Measurements from ENCODE around the gene SMAD6. TPM values are rescaled to one million over a fixed set of nuclear protein-coding genes. Genes with fewer than 3 reads are reported as not detected.

SMAD6 gene
- total and polyA plus RNA-seq, 2 experiments from 2014 or later, result 1.6 to 15.7 TPM

DNA sequence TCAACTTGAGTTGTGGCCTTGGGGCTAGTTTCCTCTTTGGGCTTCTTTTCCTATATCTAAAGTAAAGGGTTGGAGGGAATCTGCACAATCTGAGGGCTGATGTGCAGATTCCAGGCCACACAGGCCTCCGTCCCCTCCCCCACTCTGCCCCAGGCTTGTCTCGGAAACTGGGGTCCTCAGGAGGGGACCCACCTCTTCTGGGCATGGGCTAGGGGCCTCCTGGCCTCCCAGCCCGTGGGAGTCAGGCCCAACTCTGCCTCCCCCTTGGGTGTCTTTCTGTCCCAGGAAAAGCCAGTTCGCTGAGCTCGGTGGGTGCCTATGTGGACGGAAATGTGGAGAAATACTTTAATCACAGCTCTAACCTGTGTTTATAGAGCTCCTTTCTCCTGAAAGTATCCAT lies 4.8 kb downstream of the SMAD6 start:
- Histone ChIP-seq H3F3A (replicated peaks; ENCODE audit: low read depth) (peaks cover 6% of the 10 kb centered on the region), H3K4me1 (ENCODE audit: insufficient read depth) (peaks cover 20% of the 10 kb centered on the region), H4K20me1 (replicated peaks; ENCODE audit: insufficient read depth) (peaks cover 27% of the 10 kb centered on the region), H3K4me2 (no peak overlapping the region), H3K4me3 (no peak overlapping the region), H3K27me3 (ENCODE audit: insufficient read depth) (peaks cover 37% of the 10 kb centered on the region), H3K36me3 (ENCODE audit: insufficient read depth) (no peaks in the 10 kb centered on the region), H2AFZ (no peak overlapping the region), H3K79me2 (replicated peaks; ENCODE audit: insufficient read depth) (peaks cover 15% of the 10 kb centered on the region), H3K27ac (ENCODE audit: low read depth) (no peak overlapping the region), H3K9me2 (ENCODE audit: insufficient read depth) (no peaks in the 10 kb centered on the region)
- ATAC-seq (no peak), DNase-seq (ENCODE audit: low spot score) (no peak)
- no peak overlapping the region for H3K27ac Mint-ChIP-seq
- TF ChIP-seq CREB1 (CRISPR knock-in tag; IDR thresholded peaks at IDR 0.05; ENCODE audit: low read depth) (no peak), ZNF331 (CRISPR knock-in tag; IDR thresholded peaks at IDR 0.05; ENCODE audit: low read depth) (no peak), EZH2 (IDR thresholded peaks at IDR 0.05; ENCODE audit: low read depth, unreplicated experiment) (no peak), NANOG (IDR thresholded peaks at IDR 0.05; ENCODE audit: borderline replicate concordance) (no peak), EZH2phosphoT487 (IDR thresholded peaks at IDR 0.05; ENCODE audit: unreplicated experiment) (no peak), STAT1 (IDR thresholded peaks at IDR 0.05; ENCODE audit: unreplicated experiment) (no peak), POLR2AphosphoS5 (IDR thresholded peaks at IDR 0.05; ENCODE audit: low read depth) (no peak), JUNB (IDR thresholded peaks at IDR 0.05; ENCODE audit: unreplicated experiment) (no peak), ZNF114 (CRISPR knock-in tag; IDR thresholded peaks at IDR 0.05) (no peak)
- TF ChIP-seq, protein P1, sequence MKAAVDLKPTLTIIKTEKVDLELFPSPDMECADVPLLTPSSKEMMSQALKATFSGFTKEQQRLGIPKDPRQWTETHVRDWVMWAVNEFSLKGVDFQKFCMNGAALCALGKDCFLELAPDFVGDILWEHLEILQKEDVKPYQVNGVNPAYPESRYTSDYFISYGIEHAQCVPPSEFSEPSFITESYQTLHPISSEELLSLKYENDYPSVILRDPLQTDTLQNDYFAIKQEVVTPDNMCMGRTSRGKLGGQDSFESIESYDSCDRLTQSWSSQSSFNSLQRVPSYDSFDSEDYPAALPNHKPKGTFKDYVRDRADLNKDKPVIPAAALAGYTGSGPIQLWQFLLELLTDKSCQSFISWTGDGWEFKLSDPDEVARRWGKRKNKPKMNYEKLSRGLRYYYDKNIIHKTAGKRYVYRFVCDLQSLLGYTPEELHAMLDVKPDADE (IDR thresholded peaks at IDR 0.05), result no peak
- TF ChIP-seq, protein P2, sequence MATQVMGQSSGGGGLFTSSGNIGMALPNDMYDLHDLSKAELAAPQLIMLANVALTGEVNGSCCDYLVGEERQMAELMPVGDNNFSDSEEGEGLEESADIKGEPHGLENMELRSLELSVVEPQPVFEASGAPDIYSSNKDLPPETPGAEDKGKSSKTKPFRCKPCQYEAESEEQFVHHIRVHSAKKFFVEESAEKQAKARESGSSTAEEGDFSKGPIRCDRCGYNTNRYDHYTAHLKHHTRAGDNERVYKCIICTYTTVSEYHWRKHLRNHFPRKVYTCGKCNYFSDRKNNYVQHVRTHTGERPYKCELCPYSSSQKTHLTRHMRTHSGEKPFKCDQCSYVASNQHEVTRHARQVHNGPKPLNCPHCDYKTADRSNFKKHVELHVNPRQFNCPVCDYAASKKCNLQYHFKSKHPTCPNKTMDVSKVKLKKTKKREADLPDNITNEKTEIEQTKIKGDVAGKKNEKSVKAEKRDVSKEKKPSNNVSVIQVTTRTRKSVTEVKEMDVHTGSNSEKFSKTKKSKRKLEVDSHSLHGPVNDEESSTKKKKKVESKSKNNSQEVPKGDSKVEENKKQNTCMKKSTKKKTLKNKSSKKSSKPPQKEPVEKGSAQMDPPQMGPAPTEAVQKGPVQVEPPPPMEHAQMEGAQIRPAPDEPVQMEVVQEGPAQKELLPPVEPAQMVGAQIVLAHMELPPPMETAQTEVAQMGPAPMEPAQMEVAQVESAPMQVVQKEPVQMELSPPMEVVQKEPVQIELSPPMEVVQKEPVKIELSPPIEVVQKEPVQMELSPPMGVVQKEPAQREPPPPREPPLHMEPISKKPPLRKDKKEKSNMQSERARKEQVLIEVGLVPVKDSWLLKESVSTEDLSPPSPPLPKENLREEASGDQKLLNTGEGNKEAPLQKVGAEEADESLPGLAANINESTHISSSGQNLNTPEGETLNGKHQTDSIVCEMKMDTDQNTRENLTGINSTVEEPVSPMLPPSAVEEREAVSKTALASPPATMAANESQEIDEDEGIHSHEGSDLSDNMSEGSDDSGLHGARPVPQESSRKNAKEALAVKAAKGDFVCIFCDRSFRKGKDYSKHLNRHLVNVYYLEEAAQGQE (IDR thresholded peaks at IDR 0.05; ENCODE audit: unreplicated experiment), result no peak
- TF ChIP-seq, protein P3, sequence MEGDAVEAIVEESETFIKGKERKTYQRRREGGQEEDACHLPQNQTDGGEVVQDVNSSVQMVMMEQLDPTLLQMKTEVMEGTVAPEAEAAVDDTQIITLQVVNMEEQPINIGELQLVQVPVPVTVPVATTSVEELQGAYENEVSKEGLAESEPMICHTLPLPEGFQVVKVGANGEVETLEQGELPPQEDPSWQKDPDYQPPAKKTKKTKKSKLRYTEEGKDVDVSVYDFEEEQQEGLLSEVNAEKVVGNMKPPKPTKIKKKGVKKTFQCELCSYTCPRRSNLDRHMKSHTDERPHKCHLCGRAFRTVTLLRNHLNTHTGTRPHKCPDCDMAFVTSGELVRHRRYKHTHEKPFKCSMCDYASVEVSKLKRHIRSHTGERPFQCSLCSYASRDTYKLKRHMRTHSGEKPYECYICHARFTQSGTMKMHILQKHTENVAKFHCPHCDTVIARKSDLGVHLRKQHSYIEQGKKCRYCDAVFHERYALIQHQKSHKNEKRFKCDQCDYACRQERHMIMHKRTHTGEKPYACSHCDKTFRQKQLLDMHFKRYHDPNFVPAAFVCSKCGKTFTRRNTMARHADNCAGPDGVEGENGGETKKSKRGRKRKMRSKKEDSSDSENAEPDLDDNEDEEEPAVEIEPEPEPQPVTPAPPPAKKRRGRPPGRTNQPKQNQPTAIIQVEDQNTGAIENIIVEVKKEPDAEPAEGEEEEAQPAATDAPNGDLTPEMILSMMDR (conservative IDR thresholded peaks at IDR 0.05; ENCODE audit: low read depth in 2 of 2), result no peak
- TF ChIP-seq, protein P4, sequence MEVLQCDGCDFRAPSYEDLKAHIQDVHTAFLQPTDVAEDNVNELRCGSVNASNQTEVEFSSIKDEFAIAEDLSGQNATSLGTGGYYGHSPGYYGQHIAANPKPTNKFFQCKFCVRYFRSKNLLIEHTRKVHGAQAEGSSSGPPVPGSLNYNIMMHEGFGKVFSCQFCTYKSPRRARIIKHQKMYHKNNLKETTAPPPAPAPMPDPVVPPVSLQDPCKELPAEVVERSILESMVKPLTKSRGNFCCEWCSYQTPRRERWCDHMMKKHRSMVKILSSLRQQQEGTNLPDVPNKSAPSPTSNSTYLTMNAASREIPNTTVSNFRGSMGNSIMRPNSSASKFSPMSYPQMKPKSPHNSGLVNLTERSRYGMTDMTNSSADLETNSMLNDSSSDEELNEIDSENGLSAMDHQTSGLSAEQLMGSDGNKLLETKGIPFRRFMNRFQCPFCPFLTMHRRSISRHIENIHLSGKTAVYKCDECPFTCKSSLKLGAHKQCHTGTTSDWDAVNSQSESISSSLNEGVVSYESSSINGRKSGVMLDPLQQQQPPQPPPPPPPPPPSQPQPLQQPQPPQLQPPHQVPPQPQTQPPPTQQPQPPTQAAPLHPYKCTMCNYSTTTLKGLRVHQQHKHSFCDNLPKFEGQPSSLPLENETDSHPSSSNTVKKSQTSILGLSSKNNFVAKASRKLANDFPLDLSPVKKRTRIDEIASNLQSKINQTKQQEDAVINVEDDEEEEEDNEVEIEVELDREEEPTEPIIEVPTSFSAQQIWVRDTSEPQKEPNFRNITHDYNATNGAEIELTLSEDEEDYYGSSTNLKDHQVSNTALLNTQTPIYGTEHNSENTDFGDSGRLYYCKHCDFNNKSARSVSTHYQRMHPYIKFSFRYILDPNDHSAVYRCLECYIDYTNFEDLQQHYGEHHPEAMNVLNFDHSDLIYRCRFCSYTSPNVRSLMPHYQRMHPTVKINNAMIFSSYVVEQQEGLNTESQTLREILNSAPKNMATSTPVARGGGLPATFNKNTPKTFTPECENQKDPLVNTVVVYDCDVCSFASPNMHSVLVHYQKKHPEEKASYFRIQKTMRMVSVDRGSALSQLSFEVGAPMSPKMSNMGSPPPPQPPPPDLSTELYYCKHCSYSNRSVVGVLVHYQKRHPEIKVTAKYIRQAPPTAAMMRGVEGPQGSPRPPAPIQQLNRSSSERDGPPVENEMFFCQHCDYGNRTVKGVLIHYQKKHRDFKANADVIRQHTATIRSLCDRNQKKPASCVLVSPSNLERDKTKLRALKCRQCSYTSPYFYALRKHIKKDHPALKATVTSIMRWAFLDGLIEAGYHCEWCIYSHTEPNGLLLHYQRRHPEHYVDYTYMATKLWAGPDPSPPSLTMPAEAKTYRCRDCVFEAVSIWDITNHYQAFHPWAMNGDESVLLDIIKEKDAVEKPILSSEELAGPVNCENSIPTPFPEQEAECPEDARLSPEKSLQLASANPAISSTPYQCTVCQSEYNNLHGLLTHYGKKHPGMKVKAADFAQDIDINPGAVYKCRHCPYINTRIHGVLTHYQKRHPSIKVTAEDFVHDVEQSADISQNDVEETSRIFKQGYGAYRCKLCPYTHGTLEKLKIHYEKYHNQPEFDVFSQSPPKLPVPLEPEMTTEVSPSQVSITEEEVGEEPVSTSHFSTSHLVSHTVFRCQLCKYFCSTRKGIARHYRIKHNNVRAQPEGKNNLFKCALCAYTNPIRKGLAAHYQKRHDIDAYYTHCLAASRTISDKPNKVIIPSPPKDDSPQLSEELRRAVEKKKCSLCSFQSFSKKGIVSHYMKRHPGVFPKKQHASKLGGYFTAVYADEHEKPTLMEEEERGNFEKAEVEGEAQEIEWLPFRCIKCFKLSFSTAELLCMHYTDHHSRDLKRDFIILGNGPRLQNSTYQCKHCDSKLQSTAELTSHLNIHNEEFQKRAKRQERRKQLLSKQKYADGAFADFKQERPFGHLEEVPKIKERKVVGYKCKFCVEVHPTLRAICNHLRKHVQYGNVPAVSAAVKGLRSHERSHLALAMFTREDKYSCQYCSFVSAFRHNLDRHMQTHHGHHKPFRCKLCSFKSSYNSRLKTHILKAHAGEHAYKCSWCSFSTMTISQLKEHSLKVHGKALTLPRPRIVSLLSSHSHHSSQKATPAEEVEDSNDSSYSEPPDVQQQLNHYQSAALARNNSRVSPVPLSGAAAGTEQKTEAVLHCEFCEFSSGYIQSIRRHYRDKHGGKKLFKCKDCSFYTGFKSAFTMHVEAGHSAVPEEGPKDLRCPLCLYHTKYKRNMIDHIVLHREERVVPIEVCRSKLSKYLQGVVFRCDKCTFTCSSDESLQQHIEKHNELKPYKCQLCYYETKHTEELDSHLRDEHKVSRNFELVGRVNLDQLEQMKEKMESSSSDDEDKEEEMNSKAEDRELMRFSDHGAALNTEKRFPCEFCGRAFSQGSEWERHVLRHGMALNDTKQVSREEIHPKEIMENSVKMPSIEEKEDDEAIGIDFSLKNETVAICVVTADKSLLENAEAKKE (CRISPR knock-in tag; IDR thresholded peaks at IDR 0.05), result no peak
- no peaks in the 10 kb centered on the region for H3K9me3 Mint-ChIP-seq
- no peak overlapping the region for H3K4me3 Mint-ChIP-seq
- peaks cover 33% of the 10 kb centered on the region for H3K27me3 Mint-ChIP-seq (ENCODE audit: insufficient read depth, low read depth, poor library complexity)
- H3K4me1 Mint-ChIP-seq, result peaks cover 30% of the 10 kb centered on the region
- H3K36me3 Mint-ChIP-seq (ENCODE audit: low read depth), result peaks cover 2% of the 10 kb centered on the region; the same call in 1 of the 3 replicates
